ENCODE measurements around the gene FBXO41.

GRCh38 chr2:73292316-73292905 lies 8.1 kb upstream of the FBXO41 start:
- TF ChIP-seq CTCF (IDR thresholded peaks at IDR 0.05 in 2 of 3, conservative IDR thresholded peaks at IDR 0.05 in 1 of 3; ENCODE audit: borderline replicate concordance in 1 of 3, insufficient read depth in 1 of 3, low read depth in 2 of 3, low read length in 2 of 3) (no peak), EZH2 (IDR thresholded peaks at IDR 0.05) (no peak), ATF3 (IDR thresholded peaks at IDR 0.05) (no peak), EGR1 (IDR thresholded peaks at IDR 0.05; ENCODE audit: low read depth) (no peak), POLR2A (IDR thresholded peaks at IDR 0.05; ENCODE audit: borderline replicate concordance, extremely low read depth, insufficient read depth, insufficient read length) (no peak), RAD21 (IDR thresholded peaks at IDR 0.05; ENCODE audit: low read depth) (no peak), MAX (IDR thresholded peaks at IDR 0.05) (no peak)
